Measurements from ENCODE around the gene TLNRD1.

TLNRD1 gene

GRCh38 chr15:80967451-80967850 lies 33.3 kb upstream of the TLNRD1 start:
- H3K27ac ChIP-seq (ENCODE audit: low read length) = no peak overlapping the region
- no peaks in the 10 kb centered on the region for H3K27me3 ChIP-seq (ENCODE audit: insufficient read depth, low read length)

GRCh38 chr15:80967991-80968510 lies 32.7 kb upstream of the TLNRD1 start:
- peak overlapping the region; percentile 58; the same call in 1 of the 2 replicates for H3K9ac ChIP-seq (ENCODE audit: low read depth, low read length)
- no peaks in the 10 kb centered on the region for H3K27me3 ChIP-seq (ENCODE audit: insufficient read depth, low read length)
- H3K36me3 ChIP-seq (ENCODE audit: insufficient read depth, low read depth, low read length) = peaks cover 13% of the 10 kb centered on the region; the same call in 1 of the 2 replicates
- peak overlapping the region; percentile 42; the same call in 1 of the 2 replicates for H3K4me3 ChIP-seq (ENCODE audit: low read length)
- H3K4me1 ChIP-seq (ENCODE audit: insufficient read depth, low read length) = peaks cover 23% of the 10 kb centered on the region
- H3K9me3 ChIP-seq (ENCODE audit: insufficient read depth, low read depth, low read length) = no peaks in the 10 kb centered on the region
- peak overlapping the region; percentile 58 for H3K27ac ChIP-seq (ENCODE audit: low read length)

More at GRCh38 chr15:80967451-80967850, 33.3 kb upstream of the TLNRD1 start:
- Histone ChIP-seq H3K4me1 (ENCODE audit: insufficient read depth, low read length) (peaks cover 23% of the 10 kb centered on the region), H3K36me3 (ENCODE audit: insufficient read depth, low read depth, low read length) (peaks cover 13% of the 10 kb centered on the region; the same call in 1 of the 2 replicates), H3K9ac (ENCODE audit: low read depth, low read length) (peak overlapping the region; percentile 58; the same call in 1 of the 2 replicates), H3K4me3 (ENCODE audit: low read length) (peak overlapping the region; percentile 42; the same call in 1 of the 2 replicates), H3K9me3 (ENCODE audit: insufficient read depth, low read depth, low read length) (no peaks in the 10 kb centered on the region)

DNA sequence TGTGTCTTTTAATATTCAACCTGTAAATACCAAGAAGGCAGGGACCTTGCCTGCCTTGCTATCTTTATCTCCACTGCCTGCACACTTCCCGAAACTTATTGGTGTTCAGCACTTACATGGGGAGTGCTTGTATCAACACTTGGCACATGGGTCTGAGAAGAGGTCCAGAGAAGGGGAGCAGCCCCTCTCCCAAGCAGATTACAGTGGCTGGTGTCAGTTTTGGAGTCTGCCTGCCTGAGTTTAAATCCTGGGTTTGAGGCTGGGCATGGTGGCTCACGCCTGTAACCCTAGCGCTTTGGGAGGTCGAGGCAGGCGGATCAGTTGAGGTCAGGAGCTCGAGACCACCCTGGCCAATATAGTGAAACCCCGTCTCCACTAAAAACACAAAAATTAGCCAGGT lies 31.4 kb upstream of the TLNRD1 start:
- H3K9me3 ChIP-seq (ENCODE audit: insufficient read depth, low read depth, low read length) = no peaks in the 10 kb centered on the region
- no peak overlapping the region for H3K4me3 ChIP-seq (ENCODE audit: low read length)
- H3K36me3 ChIP-seq (ENCODE audit: insufficient read depth, low read depth, low read length) = peaks cover 13% of the 10 kb centered on the region; the same call in 1 of the 2 replicates
- no peaks in the 10 kb centered on the region for H3K27me3 ChIP-seq (ENCODE audit: insufficient read depth, low read length)
- H3K9ac ChIP-seq (ENCODE audit: low read depth, low read length) = no peak overlapping the region
- peaks cover 23% of the 10 kb centered on the region for H3K4me1 ChIP-seq (ENCODE audit: insufficient read depth, low read length)
- no peak overlapping the region for H3K27ac ChIP-seq (ENCODE audit: low read length)

DNA sequence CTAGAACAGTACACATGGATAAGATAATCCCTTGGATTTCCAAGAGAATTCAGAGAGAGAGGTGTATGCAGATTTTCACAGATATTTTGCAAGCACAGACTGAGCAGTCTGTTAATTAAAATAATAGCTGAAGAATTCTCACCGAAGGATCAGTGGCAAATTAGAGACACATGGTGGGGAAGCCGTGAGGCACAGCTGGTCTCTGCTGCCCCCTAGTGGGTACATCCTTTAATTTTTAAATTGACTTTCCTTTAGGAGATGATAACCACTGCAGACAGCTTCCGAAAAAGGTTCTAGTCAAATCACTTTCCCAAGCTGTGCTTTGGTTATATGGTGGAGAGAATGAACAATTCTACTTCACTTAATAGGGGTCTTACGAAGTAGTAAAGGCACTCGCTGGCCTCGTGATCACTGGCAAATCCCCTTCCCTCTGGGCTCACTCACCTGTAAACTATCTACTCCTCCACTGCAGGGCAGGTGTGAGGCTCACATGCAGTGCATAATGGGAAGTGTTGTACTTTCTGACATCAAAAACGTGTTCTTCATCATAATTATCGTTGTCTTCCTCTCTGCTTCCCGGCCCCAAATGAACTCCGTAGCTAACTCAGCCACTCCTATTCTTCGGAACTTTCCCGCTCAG lies 30.6 kb upstream of the TLNRD1 start:
- Histone ChIP-seq H3K4me1 (ENCODE audit: insufficient read depth, low read length) (peaks cover 23% of the 10 kb centered on the region), H3K27me3 (ENCODE audit: insufficient read depth, low read length) (no peaks in the 10 kb centered on the region), H3K9me3 (ENCODE audit: insufficient read depth, low read depth, low read length) (no peaks in the 10 kb centered on the region), H3K36me3 (ENCODE audit: insufficient read depth, low read depth, low read length) (peaks cover 13% of the 10 kb centered on the region; the same call in 1 of the 2 replicates), H3K9ac (ENCODE audit: low read depth, low read length) (no peak overlapping the region), H3K4me3 (ENCODE audit: low read length) (no peak overlapping the region), H3K27ac (ENCODE audit: low read length) (no peak overlapping the region)

DNA sequence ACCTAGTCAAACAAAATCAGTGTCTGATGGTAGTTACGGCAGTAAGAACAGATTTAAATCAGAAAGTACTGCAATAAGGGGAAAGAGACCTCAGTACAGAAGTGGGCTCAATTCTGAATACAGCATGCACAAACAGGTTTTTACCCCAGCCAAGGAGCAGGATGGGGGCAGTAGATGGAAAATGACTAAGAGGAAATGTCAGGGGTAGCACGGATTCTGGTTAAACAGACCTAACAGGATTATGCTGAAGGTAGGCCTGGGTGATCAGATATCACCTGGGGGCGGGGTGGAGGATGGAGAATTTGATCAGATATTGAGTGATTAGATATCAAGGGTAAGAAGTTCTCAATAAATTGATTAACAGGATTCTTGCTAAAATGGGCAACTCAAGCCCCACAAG lies 30.1 kb upstream of the TLNRD1 start:
- Histone ChIP-seq H3K27ac (ENCODE audit: low read length) (no peak overlapping the region), H3K4me3 (ENCODE audit: low read length) (no peak overlapping the region), H3K9ac (ENCODE audit: low read depth, low read length) (no peak overlapping the region), H3K27me3 (ENCODE audit: insufficient read depth, low read length) (no peaks in the 10 kb centered on the region), H3K36me3 (ENCODE audit: insufficient read depth, low read depth, low read length) (peaks cover 13% of the 10 kb centered on the region; the same call in 1 of the 2 replicates), H3K4me1 (ENCODE audit: insufficient read depth, low read length) (peaks cover 23% of the 10 kb centered on the region), H3K9me3 (ENCODE audit: insufficient read depth, low read depth, low read length) (no peaks in the 10 kb centered on the region)

DNA sequence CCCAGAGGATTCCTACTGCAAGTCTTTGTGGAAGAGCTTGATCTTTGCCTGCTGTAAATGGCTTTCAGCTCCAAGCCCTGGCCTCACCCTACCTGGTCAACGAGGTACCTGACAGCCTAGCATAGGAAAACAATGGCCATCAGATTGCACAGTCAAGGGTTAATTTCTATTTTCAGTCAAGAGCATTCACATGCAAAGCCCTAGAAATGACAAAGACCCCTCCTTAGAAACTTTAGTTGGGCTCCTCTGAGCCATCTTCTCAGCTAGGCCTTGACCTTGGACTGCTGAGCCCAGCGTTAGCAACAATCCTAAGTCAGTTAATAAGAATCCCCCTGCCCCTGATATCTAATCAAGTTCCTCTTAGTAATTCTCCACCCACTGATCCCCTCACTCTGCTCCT lies 29.6 kb upstream of the TLNRD1 start:
- Histone ChIP-seq H3K36me3 (ENCODE audit: insufficient read depth, low read depth, low read length) (peaks cover 13% of the 10 kb centered on the region; the same call in 1 of the 2 replicates), H3K9me3 (ENCODE audit: insufficient read depth, low read depth, low read length) (no peaks in the 10 kb centered on the region), H3K27me3 (ENCODE audit: insufficient read depth, low read length) (no peaks in the 10 kb centered on the region), H3K4me1 (ENCODE audit: insufficient read depth, low read length) (peaks cover 23% of the 10 kb centered on the region), H3K4me3 (ENCODE audit: low read length) (no peak overlapping the region), H3K27ac (ENCODE audit: low read length) (no peak overlapping the region), H3K9ac (ENCODE audit: low read depth, low read length) (no peak overlapping the region)

GRCh38 chr15:80972276-80972675 lies 28.4 kb upstream of the TLNRD1 start:
- H3K27ac ChIP-seq (ENCODE audit: low read length) = no peak overlapping the region
- H3K36me3 ChIP-seq (ENCODE audit: insufficient read depth, low read depth, low read length) = peaks cover 23% of the 10 kb centered on the region; the same call in 1 of the 2 replicates
- no peaks in the 10 kb centered on the region for H3K9me3 ChIP-seq (ENCODE audit: insufficient read depth, low read depth, low read length)
- H3K9ac ChIP-seq (ENCODE audit: low read depth, low read length) = no peak overlapping the region
- H3K4me1 ChIP-seq (ENCODE audit: insufficient read depth, low read length) = peaks cover 22% of the 10 kb centered on the region
- H3K4me3 ChIP-seq (ENCODE audit: low read length) = no peak overlapping the region
- H3K27me3 ChIP-seq (ENCODE audit: insufficient read depth, low read length) = no peaks in the 10 kb centered on the region

DNA sequence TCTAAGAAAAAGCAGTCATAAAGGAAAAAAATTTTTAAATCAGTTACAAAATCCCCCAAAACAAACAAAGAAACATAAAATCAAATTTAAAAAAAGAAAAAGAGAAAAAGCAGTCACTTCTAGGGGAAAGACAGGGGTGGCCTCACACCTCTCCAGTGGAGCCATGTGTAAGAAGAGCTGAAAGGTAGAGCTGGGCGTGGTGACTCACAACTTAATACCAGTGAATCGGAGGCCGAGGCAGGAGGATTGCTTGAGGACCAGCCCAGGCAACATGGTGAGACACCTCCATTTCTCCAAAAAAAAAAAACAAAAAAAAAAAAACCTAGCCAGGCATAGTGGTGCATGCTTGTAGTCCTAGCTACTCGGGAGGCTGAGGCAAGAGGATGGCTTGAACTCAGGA lies 25.8 kb upstream of the TLNRD1 start:
- H3K36me3 ChIP-seq (ENCODE audit: insufficient read depth, low read depth, low read length) = peaks cover 34% of the 10 kb centered on the region
- no peak overlapping the region for H3K27ac ChIP-seq (ENCODE audit: low read length)
- no peaks in the 10 kb centered on the region for H3K9me3 ChIP-seq (ENCODE audit: insufficient read depth, low read depth, low read length)
- H3K4me1 ChIP-seq (ENCODE audit: insufficient read depth, low read length) = peaks cover 21% of the 10 kb centered on the region
- H3K9ac ChIP-seq (ENCODE audit: low read depth, low read length) = no peak overlapping the region
- no peak overlapping the region for H3K4me3 ChIP-seq (ENCODE audit: low read length)
- no peaks in the 10 kb centered on the region for H3K27me3 ChIP-seq (ENCODE audit: insufficient read depth, low read length)

DNA sequence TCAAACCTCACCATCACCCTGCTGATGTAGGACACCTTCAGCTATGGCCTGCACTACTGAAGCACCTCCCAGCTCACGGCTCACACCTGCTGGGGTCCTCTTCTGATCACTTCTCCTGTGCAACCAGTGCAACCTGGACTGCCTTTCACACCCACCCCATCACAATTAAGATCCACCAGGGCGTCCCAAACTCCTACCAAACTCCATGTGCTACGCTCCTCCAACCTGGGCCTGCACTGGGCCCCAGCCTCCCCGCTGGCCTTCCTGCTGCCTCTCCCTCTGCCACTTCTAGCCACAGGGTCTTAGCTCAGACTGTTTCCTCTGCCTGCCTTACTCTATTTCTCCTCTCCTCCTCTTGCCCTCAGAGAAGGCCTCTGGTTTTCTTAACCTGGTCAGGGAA lies 23.9 kb upstream of the TLNRD1 start:
- Histone ChIP-seq H3K9me3 (ENCODE audit: insufficient read depth, low read depth, low read length) (no peaks in the 10 kb centered on the region), H3K4me1 (ENCODE audit: insufficient read depth, low read length) (peaks cover 10% of the 10 kb centered on the region), H3K27me3 (ENCODE audit: insufficient read depth, low read length) (no peaks in the 10 kb centered on the region), H3K9ac (ENCODE audit: low read depth, low read length) (no peak overlapping the region), H3K4me3 (ENCODE audit: low read length) (no peak overlapping the region), H3K36me3 (ENCODE audit: insufficient read depth, low read depth, low read length) (peaks cover 42% of the 10 kb centered on the region), H3K27ac (ENCODE audit: low read length) (no peak overlapping the region)

DNA sequence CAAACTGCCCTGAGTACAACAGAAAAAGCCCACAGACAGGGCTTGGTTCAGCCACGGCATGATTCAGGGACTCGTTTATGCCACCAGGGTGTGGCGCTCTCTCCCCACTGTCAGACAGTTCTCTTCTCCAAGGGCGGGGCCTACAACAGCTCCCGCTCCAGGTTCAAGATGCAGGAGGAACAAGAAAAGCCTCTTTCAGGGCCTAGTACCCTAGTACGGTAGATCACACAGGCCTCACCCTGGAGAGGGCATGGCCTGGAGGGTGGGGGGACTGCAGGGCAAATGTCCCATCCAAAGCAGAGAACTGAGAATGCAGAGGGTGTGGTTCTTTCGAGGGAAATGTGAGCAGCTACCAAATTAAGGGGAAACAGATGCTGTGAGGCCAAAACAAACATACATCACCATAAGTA lies 23.1 kb upstream of the TLNRD1 start:
- Histone ChIP-seq H3K4me1 (ENCODE audit: insufficient read depth, low read length) (peaks cover 10% of the 10 kb centered on the region), H3K4me3 (ENCODE audit: low read length) (no peak overlapping the region), H3K36me3 (ENCODE audit: insufficient read depth, low read depth, low read length) (peaks cover 50% of the 10 kb centered on the region), H3K27ac (ENCODE audit: low read length) (no peak overlapping the region), H3K9me3 (ENCODE audit: insufficient read depth, low read depth, low read length) (no peaks in the 10 kb centered on the region), H3K9ac (ENCODE audit: low read depth, low read length) (no peak overlapping the region), H3K27me3 (ENCODE audit: insufficient read depth, low read length) (no peaks in the 10 kb centered on the region)

DNA sequence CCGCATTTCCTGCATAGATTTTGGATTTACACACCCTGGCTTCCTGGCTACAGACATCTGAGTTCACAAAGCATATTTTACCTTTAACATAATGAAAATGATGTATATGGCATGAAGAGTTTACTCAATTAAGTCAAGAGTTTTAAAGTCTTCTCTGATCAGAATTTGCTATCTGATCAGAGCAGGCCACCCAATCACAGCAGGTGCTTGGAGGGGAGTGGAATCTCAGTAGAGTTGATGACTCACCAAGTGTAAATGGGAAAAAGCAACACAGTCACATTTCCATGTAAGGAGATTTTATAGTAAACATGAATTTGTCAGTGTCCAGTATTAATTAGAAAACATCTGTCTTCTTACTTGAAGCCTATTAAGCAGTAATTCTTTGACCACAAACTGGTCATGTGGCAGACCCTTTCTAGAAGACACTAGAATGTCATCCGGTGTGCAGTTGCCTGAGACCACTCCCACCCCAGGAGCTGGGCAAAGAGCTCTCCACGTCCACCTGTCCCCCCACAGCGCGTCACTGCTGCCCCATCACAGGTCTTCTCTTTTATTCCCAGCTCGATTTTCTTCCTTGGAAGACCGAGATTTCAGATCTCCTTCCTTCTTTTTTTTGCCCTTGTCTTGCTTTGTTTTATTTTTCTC lies 21.9 kb upstream of the TLNRD1 start:
- Histone ChIP-seq H3K4me1 (ENCODE audit: insufficient read depth, low read length) (peaks cover 10% of the 10 kb centered on the region), H3K27me3 (ENCODE audit: insufficient read depth, low read length) (no peaks in the 10 kb centered on the region), H3K9me3 (ENCODE audit: insufficient read depth, low read depth, low read length) (no peaks in the 10 kb centered on the region), H3K36me3 (ENCODE audit: insufficient read depth, low read depth, low read length) (peaks cover 51% of the 10 kb centered on the region), H3K9ac (ENCODE audit: low read depth, low read length) (no peak overlapping the region), H3K27ac (ENCODE audit: low read length) (no peak overlapping the region), H3K4me3 (ENCODE audit: low read length) (no peak overlapping the region)

Measured in iPS-20b (cell line).